ENCODE data around the gene AMBP.

GRCh38 chr9:114102484-114102883, 24.4 kb upstream of the AMBP start:
- no peak for TF ChIP-seq POLR2AphosphoS5 (IDR thresholded peaks at IDR 0.05; ENCODE audit: low read depth, low read length)
- TF ChIP-seq TAF1 (IDR thresholded peaks at IDR 0.05; ENCODE audit: borderline replicate concordance, insufficient read depth, low read length), result no peak

Measured in PFSK-1 (cell line).